OCI-M1 (cell line): ENCODE data around the gene PEX14.

Experiments
- DNase-seq: peaks from one replicate; lab custom pipeline; 2025; lab: John Stamatoyannopoulos, UW

The PEX14 gene

GRCh38 chr1:10635085-10635896 is 160.5 kb downstream of the PEX14 start:
- no peak for DNase-seq

GRCh38 chr1:10635992-10636391 is 161.2 kb downstream of the PEX14 start:
- no peak for DNase-seq

- no peak for DNase-seq
Measured at GRCh38 chr1:10637400-10637799, 162.7 kb downstream of the PEX14 start.

- DNase-seq = no peak
Measured at GRCh38 chr1:10637834-10638558, 163.2 kb downstream of the PEX14 start.

- DNase-seq = no peak
Measured at GRCh38 chr1:10638559-10639005, 163.8 kb downstream of the PEX14 start.

- DNase-seq = no peak
Measured at GRCh38 chr1:10639011-10639774, 164.4 kb downstream of the PEX14 start.

GRCh38 chr1:10639775-10640578 is 165.2 kb downstream of the PEX14 start:
- DNase-seq = no peak

- no peak for DNase-seq
Measured at GRCh38 chr1:10640843-10641553, 166.2 kb downstream of the PEX14 start.

- DNase-seq = no peak
Measured at GRCh38 chr1:10641976-10642375, 167.2 kb downstream of the PEX14 start.

- no peak for DNase-seq
Measured at GRCh38 chr1:10642403-10643080, 167.8 kb downstream of the PEX14 start.

GRCh38 chr1:10643607-10644306 is 169.0 kb downstream of the PEX14 start:
- no peak for DNase-seq

GRCh38 chr1:10644307-10645128 is 169.8 kb downstream of the PEX14 start:
- no peak for DNase-seq

GRCh38 chr1:10646347-10646861 is 171.7 kb downstream of the PEX14 start:
- DNase-seq = peak; percentile 58

- DNase-seq = no peak
Measured at GRCh38 chr1:10647414-10648170, 172.8 kb downstream of the PEX14 start.

GRCh38 chr1:10648689-10649516 is 174.2 kb downstream of the PEX14 start:
- no peak for DNase-seq

- DNase-seq = no peak
Measured at GRCh38 chr1:10649517-10650201, 174.9 kb downstream of the PEX14 start.
